ENCODE measurements around the gene IFNL2. TPM values are rescaled to one million over a fixed set of nuclear protein-coding genes. Genes with fewer than 3 reads are reported as not detected.

Gene IFNL2
- polyA plus RNA-seq, 1 donor from 2014 or later = not detected

GRCh38 chr19:39254531-39255345 is 13.5 kb upstream of the IFNL2 start:
- Histone ChIP-seq H3F3A (ENCODE audit: insufficient read depth, low read length, poor library complexity, severe bottlenecking) (no peaks in the 10 kb centered on the region), H3K9me3 (ENCODE audit: low read length) (no peaks in the 10 kb centered on the region), H3K36me3 (ENCODE audit: insufficient read depth, low read length) (no peaks in the 10 kb centered on the region), H4K20me1 (ENCODE audit: insufficient read depth) (no peaks in the 10 kb centered on the region), H3K4me3 (ENCODE audit: low read length) (no peak overlapping the region), H3K9ac (ENCODE audit: low read length) (no peak overlapping the region), H3K9me2 (ENCODE audit: insufficient read depth, low read length) (no peaks in the 10 kb centered on the region), H2AFZ (ENCODE audit: low read depth, low read length) (no peak overlapping the region), H3K79me2 (replicated peaks; ENCODE audit: insufficient read depth, low read length) (no peaks in the 10 kb centered on the region), H3K27me3 (ENCODE audit: insufficient read depth, low read depth, low read length) (peaks cover under 1% of the 10 kb centered on the region), H3K4me2 (ENCODE audit: low read length) (no peak overlapping the region), H3K27ac (ENCODE audit: low read length) (no peak overlapping the region)
- TF ChIP-seq CTCF (IDR thresholded peaks at IDR 0.05; ENCODE audit: poor library complexity, severe bottlenecking) (no peak), MXI1 (conservative IDR thresholded peaks at IDR 0.05; ENCODE audit: poor library complexity, severe bottlenecking) (no peak), SMC3 (conservative IDR thresholded peaks at IDR 0.05; ENCODE audit: poor library complexity) (no peak), POLR2AphosphoS5 (IDR thresholded peaks at IDR 0.05) (no peak), EZH2 (IDR thresholded peaks at IDR 0.05; ENCODE audit: borderline replicate concordance, insufficient read depth, low read length, poor library complexity, severe bottlenecking) (no peak), REST (IDR thresholded peaks at IDR 0.05; ENCODE audit: borderline replicate concordance) (no peak), RAD21 (conservative IDR thresholded peaks at IDR 0.05) (no peak), TAF1 (IDR thresholded peaks at IDR 0.05; ENCODE audit: low read depth) (no peak), EP300 (conservative IDR thresholded peaks at IDR 0.05; ENCODE audit: poor library complexity, severe bottlenecking) (no peak)

- H4K20me1 ChIP-seq (ENCODE audit: insufficient read depth) = no peaks in the 10 kb centered on the region
- H3K9me2 ChIP-seq (ENCODE audit: insufficient read depth, low read length) = no peaks in the 10 kb centered on the region
- H3K79me2 ChIP-seq (replicated peaks; ENCODE audit: insufficient read depth, low read length) = no peaks in the 10 kb centered on the region
- no peaks in the 10 kb centered on the region for H3K9me3 ChIP-seq (ENCODE audit: low read length)
- no peak overlapping the region for H3K4me2 ChIP-seq (ENCODE audit: low read length)
- no peaks in the 10 kb centered on the region for H3K36me3 ChIP-seq (ENCODE audit: insufficient read depth, low read length)
- H3K9ac ChIP-seq (ENCODE audit: low read length) = no peak overlapping the region
- no peak overlapping the region for H3K27ac ChIP-seq (ENCODE audit: low read length)
- H3K27me3 ChIP-seq (ENCODE audit: insufficient read depth, low read depth, low read length) = peaks cover 8% of the 10 kb centered on the region
- TF ChIP-seq SMC3 (conservative IDR thresholded peaks at IDR 0.05; ENCODE audit: poor library complexity) (no peak), TAF1 (IDR thresholded peaks at IDR 0.05; ENCODE audit: low read depth) (no peak), EP300 (conservative IDR thresholded peaks at IDR 0.05; ENCODE audit: poor library complexity, severe bottlenecking) (no peak), POLR2AphosphoS5 (IDR thresholded peaks at IDR 0.05) (no peak), MXI1 (conservative IDR thresholded peaks at IDR 0.05; ENCODE audit: poor library complexity, severe bottlenecking) (no peak), RAD21 (conservative IDR thresholded peaks at IDR 0.05) (no peak), EZH2 (IDR thresholded peaks at IDR 0.05; ENCODE audit: borderline replicate concordance, insufficient read depth, low read length, poor library complexity, severe bottlenecking) (no peak), REST (IDR thresholded peaks at IDR 0.05; ENCODE audit: borderline replicate concordance) (no peak), CTCF (IDR thresholded peaks at IDR 0.05; ENCODE audit: poor library complexity, severe bottlenecking) (no peak)
- H2AFZ ChIP-seq (ENCODE audit: low read depth, low read length) = no peak overlapping the region
- no peak overlapping the region for H3K4me3 ChIP-seq (ENCODE audit: low read length)
- H3F3A ChIP-seq (ENCODE audit: insufficient read depth, low read length, poor library complexity, severe bottlenecking) = no peaks in the 10 kb centered on the region
Observed at GRCh38 chr19:39257227-39257626, 11.0 kb upstream of the IFNL2 start.

All from neural cell (in vitro differentiated cells).